ENCODE data around the gene CETP.

CETP gene

GRCh38 chr16:57022445-57022844 is 60.7 kb downstream of the CETP start:
- Histone ChIP-seq H2AFZ (ENCODE audit: low read depth) (no peak overlapping the region), H3K36me3 (ENCODE audit: insufficient read depth) (no peaks in the 10 kb centered on the region), H3K9ac (no peak overlapping the region), H3K27me3 (ENCODE audit: insufficient read depth, low read depth) (no peaks in the 10 kb centered on the region), H3K27ac (no peak overlapping the region), H3K79me2 (ENCODE audit: insufficient read depth, low read depth) (no peaks in the 10 kb centered on the region), H3K4me2 (no peak overlapping the region), H4K20me1 (ENCODE audit: insufficient read depth) (no peaks in the 10 kb centered on the region), H3K4me1 (ENCODE audit: low read depth, poor library complexity, severe bottlenecking) (no peaks in the 10 kb centered on the region), H3K4me3 (IDR thresholded peaks at IDR 0.05; ENCODE audit: insufficient read depth, low read depth, low read length) (no peak overlapping the region)
- no peak for TF ChIP-seq CTCF (conservative IDR thresholded peaks at IDR 0.05; ENCODE audit: low read depth, low read length)

- Histone ChIP-seq H3K36me3 (ENCODE audit: insufficient read depth) (no peaks in the 10 kb centered on the region), H3K9ac (no peak overlapping the region)
Measured at GRCh38 chr16:57023541-57024249, 61.9 kb downstream of the CETP start.

GRCh38 chr16:57024894-57025680 is 63.3 kb downstream of the CETP start:
- Histone ChIP-seq H3K4me2 (no peak overlapping the region), H3K79me2 (ENCODE audit: insufficient read depth, low read depth) (no peaks in the 10 kb centered on the region), H2AFZ (ENCODE audit: low read depth) (no peak overlapping the region), H4K20me1 (ENCODE audit: insufficient read depth) (no peaks in the 10 kb centered on the region), H3K27ac (no peak overlapping the region), H3K27me3 (ENCODE audit: insufficient read depth, low read depth) (no peaks in the 10 kb centered on the region), H3K36me3 (ENCODE audit: insufficient read depth) (no peaks in the 10 kb centered on the region), H3K4me3 (IDR thresholded peaks at IDR 0.05; ENCODE audit: insufficient read depth, low read depth, low read length) (no peak overlapping the region), H3K9ac (no peak overlapping the region), H3K4me1 (ENCODE audit: low read depth, poor library complexity, severe bottlenecking) (peaks cover 4% of the 10 kb centered on the region)
- no peak for TF ChIP-seq CTCF (conservative IDR thresholded peaks at IDR 0.05; ENCODE audit: low read depth, low read length)

More at GRCh38 chr16:57023541-57024249, 61.9 kb downstream of the CETP start:
- Histone ChIP-seq H2AFZ (ENCODE audit: low read depth) (no peak overlapping the region), H3K27ac (no peak overlapping the region), H4K20me1 (ENCODE audit: insufficient read depth) (no peaks in the 10 kb centered on the region), H3K27me3 (ENCODE audit: insufficient read depth, low read depth) (no peaks in the 10 kb centered on the region), H3K4me3 (IDR thresholded peaks at IDR 0.05; ENCODE audit: insufficient read depth, low read depth, low read length) (no peak overlapping the region), H3K4me1 (ENCODE audit: low read depth, poor library complexity, severe bottlenecking) (peaks cover under 1% of the 10 kb centered on the region), H3K4me2 (no peak overlapping the region), H3K79me2 (ENCODE audit: insufficient read depth, low read depth) (no peaks in the 10 kb centered on the region)
- TF ChIP-seq CTCF (conservative IDR thresholded peaks at IDR 0.05; ENCODE audit: low read depth, low read length) = no peak

- H2AFZ ChIP-seq (ENCODE audit: low read depth) = no peak overlapping the region
- no peak overlapping the region for H3K9ac ChIP-seq
- H3K27ac ChIP-seq = no peak overlapping the region
- H3K4me1 ChIP-seq (ENCODE audit: low read depth, poor library complexity, severe bottlenecking) = peaks cover 4% of the 10 kb centered on the region
- H3K36me3 ChIP-seq (ENCODE audit: insufficient read depth) = no peaks in the 10 kb centered on the region
- H3K79me2 ChIP-seq (ENCODE audit: insufficient read depth, low read depth) = no peaks in the 10 kb centered on the region
- no peaks in the 10 kb centered on the region for H4K20me1 ChIP-seq (ENCODE audit: insufficient read depth)
- TF ChIP-seq CTCF (conservative IDR thresholded peaks at IDR 0.05; ENCODE audit: low read depth, low read length) = no peak
- H3K4me3 ChIP-seq (IDR thresholded peaks at IDR 0.05; ENCODE audit: insufficient read depth, low read depth, low read length) = no peak overlapping the region
- H3K27me3 ChIP-seq (ENCODE audit: insufficient read depth, low read depth) = no peaks in the 10 kb centered on the region
- no peak overlapping the region for H3K4me2 ChIP-seq
Measured at GRCh38 chr16:57025941-57026777, 64.4 kb downstream of the CETP start.
